HepG2 (cell line): ENCODE results near the gene ERO1A. TPM values are rescaled to one million over a fixed set of nuclear protein-coding genes. Genes with fewer than 3 reads are reported as not detected.

Experiments used
- ATAC-seq: fragments of 200-7000 bp; cut with Tn5 transposase; 3 replicates; pipeline ENCODE4 v1.9.1; 2020; ENCODE audit warnings: mild to moderate bottlenecking, moderate library complexity
- BruUV-seq: library from RNA; stranded (reverse); fragments of 400-500 nt; replicated peaks from 2 replicates; lab custom pipeline; 2021; lab: Mats Ljungman, UMichigan
- CTCF ChIA-PET: fragments of 300-600 bp; formaldehyde crosslinking; extraction: SDS; loops from one replicate; lab custom pipeline; 2021; ENCODE audit warnings: low total read pairs, inconsistent platforms, low intra/inter-chr PET ratio; lab: Yijun Ruan, JAX
- POLR2A ChIA-PET: fragments of 350-600 bp; sonication (Branson Sonifier 250); formaldehyde crosslinking; loops from one replicate; lab custom pipeline; 2020; ENCODE audit warnings: antibody characterized with exemption, inconsistent platforms; lab: Yijun Ruan, JAX
- DNase-seq: peaks from one replicate; pipeline ENCODE4 v3.0.0-alpha.2; 2015; ENCODE audit warnings: low spot score
- FAIRE-seq: peaks from 3 replicates; lab custom pipeline; 2011; peaks lifted over from hg19 to GRCh38; lab: Jason Lieb, UNC
- H2AFZ ChIP-seq: one replicate; pipeline ENCODE4 v1.6.1; 2011; ENCODE audit warnings: low read length, inconsistent platforms
- H3K27ac ChIP-seq: fragments of 300-600 bp; 3 replicates; pipeline ENCODE4 v1.8.0; 2011; ENCODE audit warnings: mixed run types, mild to moderate bottlenecking, mixed read lengths, low read length, inconsistent platforms; ENCODE audit not compliant: insufficient read depth; ENCODE audit errors: extremely low read length
- H3K27me3 ChIP-seq, 2 experiments: fragments of 200-600 bp in 1 of 2; 2 replicates in 1 of 2; 3 replicates in 1 of 2; pipeline versions ENCODE4 v1.6.0 to v1.8.0; 2011; ENCODE audit warnings: low read length in 2 of 2, mild to moderate bottlenecking in 2 of 2, moderate library complexity in 2 of 2, inconsistent platforms in 1 of 2; ENCODE audit not compliant: insufficient read depth in 2 of 2, control insufficient read depth in 1 of 2
- H3K36me3 ChIP-seq, 2 experiments: fragments of 200-600 bp in 1 of 2; replicated peaks in 1 of 2; 2 replicates in 1 of 2; 3 replicates in 1 of 2; pipeline versions ENCODE4 v1.5.1 to v1.8.0; 2011; ENCODE audit warnings: low read length in 2 of 2, inconsistent platforms in 1 of 2; ENCODE audit not compliant: insufficient read depth in 2 of 2, control insufficient read depth in 1 of 2
- H3K4me1 ChIP-seq: 2 replicates; pipeline ENCODE4 v1.5.1; 2012; ENCODE audit warnings: low read length, inconsistent platforms; ENCODE audit not compliant: insufficient read depth
- H3K4me2 ChIP-seq: 2 replicates; pipeline ENCODE4 v1.6.0; 2011; ENCODE audit warnings: low read depth, low read length, inconsistent platforms
- H3K4me3 ChIP-seq, 3 experiments: fragments of 200-600 bp in 1 of 3; sonication (generic), shearing (Covaris generic) in 1 of 3; replicated peaks in 1 of 3; 2 replicates each; pipeline ENCODE4 v1.5.1; 2011 to 2016; ENCODE audit warnings: low read length in 3 of 3, inconsistent platforms in 2 of 3, low read depth in 2 of 3, mild to moderate bottlenecking in 2 of 3, control low read depth in 1 of 3, mixed read lengths in 1 of 3; ENCODE audit not compliant: insufficient read depth in 1 of 3
- H3K79me2 ChIP-seq: one replicate; pipeline ENCODE4 v1.6.1; 2011; ENCODE audit warnings: low read length, inconsistent platforms; ENCODE audit not compliant: insufficient read depth
- H3K9ac ChIP-seq: 2 replicates; pipeline ENCODE4 v1.6.0; 2011; ENCODE audit warnings: mild to moderate bottlenecking, low read depth, low read length, inconsistent platforms; ENCODE audit not compliant: insufficient read depth
- H3K9me3 ChIP-seq: 2 replicates; pipeline ENCODE4 v1.5.1; 2012; ENCODE audit warnings: mild to moderate bottlenecking, low read length
- H4K20me1 ChIP-seq: 2 replicates; pipeline ENCODE4 v1.6.0; 2011; ENCODE audit warnings: inconsistent platforms, mild to moderate bottlenecking, low read length, moderate library complexity; ENCODE audit not compliant: insufficient read depth
- CHD2 ChIP-seq: IDR thresholded peaks from 2 replicates; pipeline ENCODE4 v1.6.1; 2011; ENCODE audit warnings: low read depth, low read length, improper control_type of control experiment
- HDAC1 ChIP-seq: sonication (generic); formaldehyde crosslinking; IDR thresholded peaks from 2 replicates; pipeline ENCODE4 v1.5.1; 2020; ENCODE audit warnings: mild to moderate bottlenecking, missing genetic modification reagents
- HOXA5 ChIP-seq: sonication (generic); formaldehyde crosslinking; IDR thresholded peaks from 2 replicates; pipeline ENCODE4 v1.4.0; 2020; ENCODE audit warnings: missing genetic modification reagents
- MLLT10 ChIP-seq: sonication (generic); formaldehyde crosslinking; IDR thresholded peaks from 2 replicates; pipeline ENCODE4 v1.4.0; 2020; ENCODE audit warnings: missing genetic modification reagents
- PRMT3 ChIP-seq: sonication (generic); formaldehyde crosslinking; IDR thresholded peaks from 2 replicates; pipeline ENCODE4 v1.8.1; 2022; ENCODE audit warnings: low read depth, mild to moderate bottlenecking, moderate library complexity, missing genetic modification reagents, borderline replicate concordance
- SNAPC2 ChIP-seq: sonication (generic); formaldehyde crosslinking; IDR thresholded peaks from 2 replicates; pipeline ENCODE4 v1.8.1; 2022; ENCODE audit warnings: mild to moderate bottlenecking, missing genetic modification reagents
- SYNCRIP ChIP-seq: fragments of 200-400 bp; formaldehyde crosslinking; IDR thresholded peaks from 2 replicates; pipeline ENCODE4 v1.6.1; 2018; ENCODE audit warnings: mild to moderate bottlenecking, low read depth, low read length; ENCODE audit not compliant: insufficient read depth
- TCF7L2 ChIP-seq: IDR thresholded peaks from 2 replicates; pipeline ENCODE4 v1.6.1; 2011; ENCODE audit warnings: mild to moderate bottlenecking, low read depth, low read length, moderate library complexity
- ZFP90 ChIP-seq: sonication (generic); formaldehyde crosslinking; IDR thresholded peaks from 2 replicates; pipeline ENCODE4 v1.8.0; 2022; ENCODE audit warnings: missing genetic modification reagents, mild to moderate bottlenecking, inconsistent platforms, borderline replicate concordance
- ZNF138 ChIP-seq: sonication (generic); formaldehyde crosslinking; IDR thresholded peaks from 2 replicates; pipeline ENCODE4 v1.5.0; 2020; ENCODE audit warnings: mild to moderate bottlenecking, low read depth, missing genetic modification reagents
- ZNF564 ChIP-seq: sonication (generic); formaldehyde crosslinking; IDR thresholded peaks from 2 replicates; pipeline ENCODE4 v1.8.1; 2023; ENCODE audit warnings: mild to moderate bottlenecking, missing genetic modification reagents
- ZNF75D ChIP-seq: sonication (generic); formaldehyde crosslinking; IDR thresholded peaks from 2 replicates; pipeline ENCODE4 v1.8.1; 2023; ENCODE audit warnings: missing genetic modification reagents, mild to moderate bottlenecking, borderline replicate concordance
- ZNF777 ChIP-seq: sonication (generic); formaldehyde crosslinking; IDR thresholded peaks from 2 replicates; pipeline ENCODE4 v1.4.0; 2020; ENCODE audit warnings: missing genetic modification reagents
- WGBS: methylation state at CpG from one replicate; pipeline ENCODE4 v1.1.6; 2017; ENCODE audit warnings: low lambda C conversion rate; 5-methylcytosine and 5-hydroxymethylcytosine counted together
- in situ Hi-C: cut with HindIII; loops from 2 replicates; pipeline ENCODE4 v1.10.0; 2017; ENCODE audit warnings: low pct_unique_long_range_greater_than_20kb; ENCODE audit not compliant: extremely low pct_ligation_motif_present
- intact Hi-C: fragments of 100-400 bp; cut with micrococcal nuclease; formaldehyde crosslinking; loops from one replicate; pipeline ENCODE4 v1.10.0; 2022; ENCODE audit not compliant: unreplicated experiment
- polyA plus RNA-seq, 8 experiments: library from polyadenylated mRNA; depleted of rRNA in 3 of 8; stranded (reverse) in 7 of 8; unstranded in 1 of 8; fragments of >200 nt; fragmentation: Illumina TruSeq in 4 of 8; extraction: Trizol in 4 of 8; gene quantifications; 2 replicates each; pipeline versions ENCODE4 v1.2.1 to v1.2.3, GENCODE V29; 2011 to 2016; ENCODE audit warnings: low read depth in 4 of 8, missing spikeins in 1 of 8, mixed read lengths in 1 of 8; ENCODE audit not compliant: insufficient read depth in 1 of 8
- total RNA-seq, 5 experiments: library from RNA; depleted of rRNA; stranded (reverse); fragments of >200 nt; fragmentation: Illumina TruSeq; extraction: Trizol; gene quantifications; 2 replicates each; pipeline ENCODE4 v1.2.3, GENCODE V29; 2016; ENCODE audit warnings: low read depth in 1 of 5

ERO1A gene
- total and polyA plus RNA-seq, 2 of the 13 experiments (the other 11 are each of a cell fraction or from before 2014, with no cell fraction given), result 60.3 to 137 TPM

GRCh38 chr14:52663850-52664249 is 31.5 kb downstream of the ERO1A start:
- Histone ChIP-seq H3K4me2 (no peak overlapping the region), H3K36me3 (peaks cover 5 to 41% of the 10 kb centered on the region in 2 experiments; a peak in 4 of 5 replicates), H3K4me3 (no peak overlapping the region), H3K9ac (no peak overlapping the region), H3K79me2 (no peaks in the 10 kb centered on the region), H2AFZ (no peak overlapping the region), H3K4me1 (no peaks in the 10 kb centered on the region), H4K20me1 (no peaks in the 10 kb centered on the region), H3K27ac (no peak overlapping the region), H3K9me3 (no peaks in the 10 kb centered on the region), H3K27me3 (no peaks in the 10 kb centered on the region)
- ChIA-PET CTCF (no interaction called here), POLR2A (no interaction called here)
- in situ Hi-C loops (no loop called here), intact Hi-C loops (no loop called here)
- DNase-seq (no peak), FAIRE-seq (no peak), ATAC-seq (no peak)
- no TSS peak for BruUV-seq
- 91% methylated on average over 2 of the region's 2 CpGs for WGBS
- no peak for TF ChIP-seq ZNF777 (CRISPR knock-in tag)
- no peak for TF ChIP-seq CHD2
- TF ChIP-seq SNAPC2, result no peak
- no peak for TF ChIP-seq PRMT3 (CRISPR knock-in tag)
- TF ChIP-seq MLLT10 (CRISPR knock-in tag), result no peak
- TF ChIP-seq SYNCRIP, result no peak
- no peak for TF ChIP-seq ZNF138 (CRISPR knock-in tag)
- no peak for TF ChIP-seq ZFP90
- TF ChIP-seq TCF7L2, result no peak
- no peak for TF ChIP-seq ZNF75D (CRISPR knock-in tag)
- TF ChIP-seq HOXA5 (CRISPR knock-in tag), result no peak
- no peak for TF ChIP-seq ZNF564 (CRISPR knock-in tag)
- no peak for TF ChIP-seq HDAC1
